ENCODE data around the gene PRKAR2B. TPM values are rescaled to one million over a fixed set of nuclear protein-coding genes. Genes with fewer than 3 reads are reported as not detected.

Gene PRKAR2B
- total and polyA plus RNA-seq, 4 donors = 0.88 to 41.8 (median 1.6) TPM

DNA sequence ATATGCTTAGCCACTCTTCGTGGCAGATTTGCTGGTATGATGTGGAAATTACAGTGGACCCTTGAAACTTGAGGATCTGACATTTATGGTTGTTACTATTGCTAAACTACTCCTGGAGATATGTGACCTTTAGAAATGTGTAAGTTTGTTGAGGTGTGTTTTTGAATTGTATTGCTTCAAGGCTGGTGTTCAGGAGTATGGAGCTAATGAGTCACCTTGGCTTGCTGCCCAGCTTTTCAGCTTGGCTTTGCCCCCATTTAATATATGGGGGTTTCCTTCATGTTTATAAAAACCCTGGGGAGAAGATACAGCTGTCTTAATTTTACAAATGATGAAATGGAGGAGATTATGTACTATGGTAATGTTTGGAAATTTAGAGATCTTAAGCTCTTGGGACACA is 135.9 kb downstream of the PRKAR2B start:
- no peak for DNase-seq (ENCODE audit: low spot score)
- no peaks in the 10 kb centered on the region for H3K27me3 ChIP-seq (ENCODE audit: control insufficient read depth in 4 of 4, insufficient read depth in 4 of 4, low read length in 3 of 4)
- H3K4me3 ChIP-seq (ENCODE audit: low read depth in 1 of 3, low read length in 3 of 3) = no peak overlapping the region
- no peak overlapping the region for H3K9ac ChIP-seq (ENCODE audit: low read depth in 1 of 2, low read length in 2 of 2)
- H3K9me3 ChIP-seq (ENCODE audit: control insufficient read depth in 4 of 4, low read length in 3 of 4) = no peaks in the 10 kb centered on the region
- TF ChIP-seq YY1 (IDR thresholded peaks at IDR 0.05) (no peak), HNF4A (conservative IDR thresholded peaks at IDR 0.05) (no peak), EGR1 (IDR thresholded peaks at IDR 0.05; ENCODE audit: low read depth in 2 of 2) (no peak), JUND (IDR thresholded peaks at IDR 0.05) (peak; percentile 14 to 31), GABPA (IDR thresholded peaks at IDR 0.05 in 1 of 2, conservative IDR thresholded peaks at IDR 0.05 in 1 of 2) (no peak)
- TF ChIP-seq, protein P1, sequence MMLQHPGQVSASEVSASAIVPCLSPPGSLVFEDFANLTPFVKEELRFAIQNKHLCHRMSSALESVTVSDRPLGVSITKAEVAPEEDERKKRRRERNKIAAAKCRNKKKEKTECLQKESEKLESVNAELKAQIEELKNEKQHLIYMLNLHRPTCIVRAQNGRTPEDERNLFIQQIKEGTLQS (IDR thresholded peaks at IDR 0.05) = no peak
- H3K36me3 ChIP-seq (ENCODE audit: control insufficient read depth in 4 of 4, insufficient read depth in 3 of 4, low read depth in 1 of 4, low read length in 3 of 4) = peaks cover 1 to 48% (median 31%) of the 10 kb centered on the region in 4 donors
- H3K27ac ChIP-seq (ENCODE audit: low read depth in 1 of 2, low read length in 2 of 2) = no peak overlapping the region
- H3K4me1 ChIP-seq (ENCODE audit: control insufficient read depth in 4 of 4, insufficient read depth in 4 of 4, low read length in 3 of 4) = no peaks in the 10 kb centered on the region
- WGBS = 82% methylated on average over 1 of the region's 1 CpG

DNA sequence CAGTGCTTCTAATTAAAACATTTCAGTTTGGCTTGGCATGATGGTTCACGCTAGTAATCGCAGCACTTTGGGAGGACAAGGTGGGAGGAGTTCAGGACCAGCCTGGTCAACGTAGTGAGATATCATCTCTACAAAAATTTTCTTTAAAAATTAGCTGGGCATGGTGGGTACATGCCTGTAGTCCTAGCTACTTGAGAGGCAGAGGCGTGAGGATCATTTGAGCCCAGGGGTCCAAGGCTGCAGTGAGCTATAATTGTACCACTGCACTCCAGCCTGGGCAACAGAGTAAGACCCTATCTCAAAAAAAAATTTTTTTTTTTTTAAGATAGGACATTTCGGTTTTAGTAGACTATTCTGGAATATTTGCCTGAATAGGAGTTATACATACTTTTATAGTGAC is 136.7 kb downstream of the PRKAR2B start:
- TF ChIP-seq HNF4A (conservative IDR thresholded peaks at IDR 0.05) (no peak), RAD21 (IDR thresholded peaks at IDR 0.05) (no peak), FOXA1 (IDR thresholded peaks at IDR 0.05) (no peak), YY1 (IDR thresholded peaks at IDR 0.05) (no peak), EGR1 (IDR thresholded peaks at IDR 0.05; ENCODE audit: low read depth in 2 of 2) (no peak), JUND (IDR thresholded peaks at IDR 0.05) (no peak), RXRA (IDR thresholded peaks at IDR 0.05) (no peak), SP1 (IDR thresholded peaks at IDR 0.05) (no peak)
- TF ChIP-seq, protein P1 (IDR thresholded peaks at IDR 0.05) = no peak
- TF ChIP-seq, protein P2, sequence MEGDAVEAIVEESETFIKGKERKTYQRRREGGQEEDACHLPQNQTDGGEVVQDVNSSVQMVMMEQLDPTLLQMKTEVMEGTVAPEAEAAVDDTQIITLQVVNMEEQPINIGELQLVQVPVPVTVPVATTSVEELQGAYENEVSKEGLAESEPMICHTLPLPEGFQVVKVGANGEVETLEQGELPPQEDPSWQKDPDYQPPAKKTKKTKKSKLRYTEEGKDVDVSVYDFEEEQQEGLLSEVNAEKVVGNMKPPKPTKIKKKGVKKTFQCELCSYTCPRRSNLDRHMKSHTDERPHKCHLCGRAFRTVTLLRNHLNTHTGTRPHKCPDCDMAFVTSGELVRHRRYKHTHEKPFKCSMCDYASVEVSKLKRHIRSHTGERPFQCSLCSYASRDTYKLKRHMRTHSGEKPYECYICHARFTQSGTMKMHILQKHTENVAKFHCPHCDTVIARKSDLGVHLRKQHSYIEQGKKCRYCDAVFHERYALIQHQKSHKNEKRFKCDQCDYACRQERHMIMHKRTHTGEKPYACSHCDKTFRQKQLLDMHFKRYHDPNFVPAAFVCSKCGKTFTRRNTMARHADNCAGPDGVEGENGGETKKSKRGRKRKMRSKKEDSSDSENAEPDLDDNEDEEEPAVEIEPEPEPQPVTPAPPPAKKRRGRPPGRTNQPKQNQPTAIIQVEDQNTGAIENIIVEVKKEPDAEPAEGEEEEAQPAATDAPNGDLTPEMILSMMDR (IDR thresholded peaks at IDR 0.05; ENCODE audit: low read depth, low read length, missing input control) = no peak
- TF ChIP-seq, protein P3, sequence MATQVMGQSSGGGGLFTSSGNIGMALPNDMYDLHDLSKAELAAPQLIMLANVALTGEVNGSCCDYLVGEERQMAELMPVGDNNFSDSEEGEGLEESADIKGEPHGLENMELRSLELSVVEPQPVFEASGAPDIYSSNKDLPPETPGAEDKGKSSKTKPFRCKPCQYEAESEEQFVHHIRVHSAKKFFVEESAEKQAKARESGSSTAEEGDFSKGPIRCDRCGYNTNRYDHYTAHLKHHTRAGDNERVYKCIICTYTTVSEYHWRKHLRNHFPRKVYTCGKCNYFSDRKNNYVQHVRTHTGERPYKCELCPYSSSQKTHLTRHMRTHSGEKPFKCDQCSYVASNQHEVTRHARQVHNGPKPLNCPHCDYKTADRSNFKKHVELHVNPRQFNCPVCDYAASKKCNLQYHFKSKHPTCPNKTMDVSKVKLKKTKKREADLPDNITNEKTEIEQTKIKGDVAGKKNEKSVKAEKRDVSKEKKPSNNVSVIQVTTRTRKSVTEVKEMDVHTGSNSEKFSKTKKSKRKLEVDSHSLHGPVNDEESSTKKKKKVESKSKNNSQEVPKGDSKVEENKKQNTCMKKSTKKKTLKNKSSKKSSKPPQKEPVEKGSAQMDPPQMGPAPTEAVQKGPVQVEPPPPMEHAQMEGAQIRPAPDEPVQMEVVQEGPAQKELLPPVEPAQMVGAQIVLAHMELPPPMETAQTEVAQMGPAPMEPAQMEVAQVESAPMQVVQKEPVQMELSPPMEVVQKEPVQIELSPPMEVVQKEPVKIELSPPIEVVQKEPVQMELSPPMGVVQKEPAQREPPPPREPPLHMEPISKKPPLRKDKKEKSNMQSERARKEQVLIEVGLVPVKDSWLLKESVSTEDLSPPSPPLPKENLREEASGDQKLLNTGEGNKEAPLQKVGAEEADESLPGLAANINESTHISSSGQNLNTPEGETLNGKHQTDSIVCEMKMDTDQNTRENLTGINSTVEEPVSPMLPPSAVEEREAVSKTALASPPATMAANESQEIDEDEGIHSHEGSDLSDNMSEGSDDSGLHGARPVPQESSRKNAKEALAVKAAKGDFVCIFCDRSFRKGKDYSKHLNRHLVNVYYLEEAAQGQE (IDR thresholded peaks at IDR 0.05) = no peak
- no peak overlapping the region for H3K27ac ChIP-seq (ENCODE audit: low read depth in 1 of 2, low read length in 2 of 2)
- no peak for DNase-seq (ENCODE audit: low spot score)
- no peak overlapping the region for H3K9ac ChIP-seq (ENCODE audit: low read depth in 1 of 2, low read length in 2 of 2)
- H3K9me3 ChIP-seq (ENCODE audit: control insufficient read depth in 4 of 4, low read length in 3 of 4) = no peaks in the 10 kb centered on the region
- no peaks in the 10 kb centered on the region for H3K27me3 ChIP-seq (ENCODE audit: control insufficient read depth in 4 of 4, insufficient read depth in 4 of 4, low read length in 3 of 4)
- 97% methylated on average over 5 of the region's 5 CpGs for WGBS
- peaks cover 1 to 55% (median 35%) of the 10 kb centered on the region in 4 donors for H3K36me3 ChIP-seq (ENCODE audit: control insufficient read depth in 4 of 4, insufficient read depth in 3 of 4, low read depth in 1 of 4, low read length in 3 of 4)
- no peaks in the 10 kb centered on the region for H3K4me1 ChIP-seq (ENCODE audit: control insufficient read depth in 4 of 4, insufficient read depth in 4 of 4, low read length in 3 of 4)
- H3K4me3 ChIP-seq (ENCODE audit: low read depth in 1 of 3, low read length in 3 of 3) = no peak overlapping the region
